Prostate gland (tissue), 2 donors: ENCODE measurements around the gene SGK2. TPM values are rescaled to one million over a fixed set of nuclear protein-coding genes. Genes with fewer than 3 reads are reported as not detected.

Source experiments
- DNase-seq: peaks from one replicate; pipeline ENCODE4 v3.0.0-alpha.2; 2019; ENCODE audit warnings: low spot score
- H3K27ac ChIP-seq, 2 donors: fragments of 200-600 bp; sonication (generic); 2 replicates each; pipeline ENCODE4 v1.5.1; 2017 to 2019
- H3K27me3 ChIP-seq: fragments of 200-600 bp; sonication (generic); replicated peaks from 2 replicates; pipeline ENCODE4 v1.5.1; 2019; ENCODE audit not compliant: insufficient read depth
- H3K36me3 ChIP-seq, 2 donors: fragments of 200-600 bp; sonication (generic); 1 replicate in 1 of 2; 2 replicates in 1 of 2; pipeline versions ENCODE4 v1.5.1 to v1.8.1; 2017 to 2019
- H3K4me1 ChIP-seq: fragments of 200-600 bp; sonication (generic); replicated peaks from 2 replicates; pipeline ENCODE4 v1.5.1; 2019
- H3K4me3 ChIP-seq, 2 donors: fragments of 200-600 bp; sonication (generic); 2 replicates each; pipeline ENCODE4 v1.5.1; 2017 to 2019
- H3K9me3 ChIP-seq: fragments of 200-600 bp; sonication (generic); 2 replicates; pipeline ENCODE4 v1.5.1; 2017
- CTCF ChIP-seq, 4 experiments: fragments of 200-600 bp in 2 of 4; fragments of 450-650 bp in 2 of 4; sonication (generic) in 2 of 4; IDR thresholded peaks; 1 replicate in 3 of 4; 2 replicates in 1 of 4; pipeline ENCODE4 v1.5.1; 2016 to 2019; ENCODE audit warnings: antibody characterized with exemption in 4 of 4, mild to moderate bottlenecking in 2 of 4, moderate library complexity in 2 of 4
- POLR2A ChIP-seq: fragments of 450-650 bp; IDR thresholded peaks from one replicate; pipeline ENCODE4 v1.6.1; 2016; ENCODE audit warnings: antibody characterized with exemption, mild to moderate bottlenecking
- POLR2AphosphoS5 ChIP-seq: sonication (generic); formaldehyde crosslinking; IDR thresholded peaks from one replicate; pipeline ENCODE4 v1.6.1; 2017; ENCODE audit warnings: antibody characterized with exemption
- WGBS: methylation state at CpG from one replicate; pipeline ENCODE4 v1.1.5; 2018; 5-methylcytosine and 5-hydroxymethylcytosine counted together
- intact Hi-C: fragments of 100-400 bp; cut with DNase I; formaldehyde crosslinking; loops from one replicate; pipeline ENCODE4 v1.14.2; 2022
- total RNA-seq, 2 donors: library from RNA; depleted of rRNA; stranded (reverse); fragments of >200 nt; gene quantifications; one replicate each; pipeline ENCODE4 v1.1.0, GENCODE V29; 2016

SGK2 gene
- total RNA-seq, 2 donors from 2014 or later, result 0.68 to 4.5 TPM

- no peak for DNase-seq
- Histone ChIP-seq H3K27me3 (no peaks in the 10 kb centered on the region), H3K4me1 (no peaks in the 10 kb centered on the region), H3K36me3 (no peaks in the 10 kb centered on the region), H3K9me3 (no peaks in the 10 kb centered on the region), H3K4me3 (no peak overlapping the region), H3K27ac (no peak overlapping the region)
- TF ChIP-seq POLR2A (no peak), POLR2AphosphoS5 (no peak), CTCF (IDR thresholded peaks at IDR 0.05) (no peak)
- WGBS, result 79% methylated on average over 7 of the region's 7 CpGs
- intact Hi-C loops, result loop anchor here (5.0 kb wide), 2 partner anchors 547 to 657 kb away; no protein-coding TSS in a partner anchor
Observed at GRCh38 chr20:43535370-43536004, 23.3 kb upstream of the SGK2 start.

GRCh38 chr20:43536041-43536816, 22.6 kb upstream of the SGK2 start:
- intact Hi-C loops, result loop anchor here (5.0 kb wide), 2 partner anchors 546 to 656 kb away; no protein-coding TSS in a partner anchor
- DNase-seq, result no peak
- WGBS, result 90% methylated on average over 19 of the region's 19 CpGs
- Histone ChIP-seq H3K9me3 (no peaks in the 10 kb centered on the region), H3K27ac (no peak overlapping the region), H3K4me3 (no peak overlapping the region), H3K27me3 (no peaks in the 10 kb centered on the region), H3K36me3 (no peaks in the 10 kb centered on the region), H3K4me1 (no peaks in the 10 kb centered on the region)
- TF ChIP-seq CTCF (IDR thresholded peaks at IDR 0.05) (no peak), POLR2A (no peak), POLR2AphosphoS5 (no peak)

GRCh38 chr20:43536817-43537440, 21.9 kb upstream of the SGK2 start:
- TF ChIP-seq POLR2A, result no peak
- TF ChIP-seq CTCF (IDR thresholded peaks at IDR 0.05), result no peak
- TF ChIP-seq POLR2AphosphoS5, result no peak
- H3K9me3 ChIP-seq, result no peaks in the 10 kb centered on the region
- no peaks in the 10 kb centered on the region for H3K36me3 ChIP-seq
- intact Hi-C loops, result loop anchor here (5.0 kb wide), 2 partner anchors 545 to 655 kb away; no protein-coding TSS in a partner anchor
- no peak for DNase-seq
- H3K4me3 ChIP-seq, result no peak overlapping the region
- 71% methylated on average over 2 of the region's 2 CpGs for WGBS
- no peak overlapping the region for H3K27ac ChIP-seq
- no peaks in the 10 kb centered on the region for H3K27me3 ChIP-seq
- H3K4me1 ChIP-seq, result no peaks in the 10 kb centered on the region

- no peak overlapping the region for H3K4me3 ChIP-seq
Observed at GRCh38 chr20:43537921-43538877, 20.6 kb upstream of the SGK2 start.

More at GRCh38 chr20:43537921-43538877, 20.6 kb upstream of the SGK2 start:
- Histone ChIP-seq H3K27me3 (no peaks in the 10 kb centered on the region), H3K36me3 (no peaks in the 10 kb centered on the region), H3K9me3 (no peaks in the 10 kb centered on the region), H3K27ac (no peak overlapping the region), H3K4me1 (no peaks in the 10 kb centered on the region)
- intact Hi-C loops, result loop anchor here (5.0 kb wide), 2 partner anchors 544 to 654 kb away; no protein-coding TSS in a partner anchor
- DNase-seq, result peak; percentile 38
- TF ChIP-seq CTCF (IDR thresholded peaks at IDR 0.05), result peak; percentile 56 to 81 (median 73)
- no peak for TF ChIP-seq POLR2A
- no peak for TF ChIP-seq POLR2AphosphoS5
- WGBS, result 31% methylated on average over 4 of the region's 4 CpGs
